A673 (cell line): ENCODE results near the gene SRRD. TPM values are rescaled to one million over a fixed set of nuclear protein-coding genes. Genes with fewer than 3 reads are reported as not detected.

ENCODE experiments used
- BruUV-seq: library from RNA; stranded (reverse); fragments of 400-500 nt; replicated peaks from 2 replicates; lab custom pipeline; 2021; lab: Mats Ljungman, UMichigan
- CTCF ChIA-PET: fragments of 300-600 bp; sonication (Branson Sonifier 250); formaldehyde crosslinking; loops from one replicate; lab custom pipeline; 2022; ENCODE audit warnings: antibody characterized with exemption; lab: Charles Lee
- POLR2A ChIA-PET: fragments of 300-600 bp; sonication (Branson Sonifier 250); formaldehyde crosslinking; loops from one replicate; lab custom pipeline; 2022; ENCODE audit warnings: antibody characterized with exemption; ENCODE audit not compliant: low non-redundant PET; lab: Charles Lee
- DNase-seq: peaks from one replicate; pipeline ENCODE4 v3.0.0-alpha.2; 2015; ENCODE audit warnings: low spot score
- H3K27ac ChIP-seq: fragments of 200-600 bp; sonication (generic); 2 replicates; pipeline ENCODE4 v1.5.1; 2016; ENCODE audit warnings: mixed run types, low read depth, mild to moderate bottlenecking, mixed read lengths, antibody characterized with exemption, low read length; ENCODE audit not compliant: poor library complexity, severe bottlenecking
- H3K27me3 ChIP-seq: fragments of 200-600 bp; sonication (generic); replicated peaks from 2 replicates; pipeline ENCODE4 v1.6.1; 2017; ENCODE audit warnings: mixed run types, low read depth, mild to moderate bottlenecking, mixed read lengths, antibody characterized with exemption, low read length; ENCODE audit not compliant: insufficient read depth, poor library complexity
- H3K36me3 ChIP-seq: fragments of 200-600 bp; sonication (generic); 2 replicates; pipeline ENCODE4 v1.6.1; 2016; ENCODE audit warnings: mixed run types, mild to moderate bottlenecking, mixed read lengths, antibody characterized with exemption, low read length; ENCODE audit not compliant: insufficient read depth, poor library complexity, severe bottlenecking
- H3K4me1 ChIP-seq: fragments of 200-600 bp; sonication (generic); 2 replicates; pipeline ENCODE4 v1.6.1; 2017; ENCODE audit warnings: mixed run types, mild to moderate bottlenecking, mixed read lengths, antibody characterized with exemption, low read length; ENCODE audit not compliant: insufficient read depth, poor library complexity, severe bottlenecking
- H3K4me3 ChIP-seq: fragments of 200-600 bp; sonication (generic); 2 replicates; pipeline ENCODE4 v1.5.1; 2016; ENCODE audit warnings: low read depth, mixed run types, mild to moderate bottlenecking, mixed read lengths, low read length; ENCODE audit not compliant: poor library complexity, severe bottlenecking
- H3K9me3 ChIP-seq: fragments of 200-600 bp; sonication (generic); 2 replicates; pipeline ENCODE4 v1.6.1; 2016; ENCODE audit warnings: mixed run types, low read depth, mild to moderate bottlenecking, mixed read lengths, antibody characterized with exemption, low read length; ENCODE audit not compliant: poor library complexity, severe bottlenecking
- CTCF ChIP-seq: fragments of 300-800, 200-600 bp; sonication (generic); conservative IDR thresholded peaks from 2 replicates; pipeline ENCODE4 v1.5.1; 2017; ENCODE audit warnings: low read depth, mild to moderate bottlenecking, antibody characterized with exemption, low read length, moderate library complexity, mixed read lengths
- EZH2 ChIP-seq: fragments of 200-600 bp; sonication (generic); IDR thresholded peaks from 2 replicates; pipeline ENCODE4 v1.6.1; 2017; ENCODE audit warnings: borderline replicate concordance, low read depth, mild to moderate bottlenecking, mixed read lengths, antibody characterized with exemption, low read length; ENCODE audit not compliant: poor library complexity, severe bottlenecking
- intact Hi-C: fragments of 100-400 bp; cut with micrococcal nuclease; formaldehyde crosslinking; loops from one replicate; pipeline ENCODE4 v1.10.0; 2022; ENCODE audit not compliant: unreplicated experiment
- total RNA-seq: library from RNA; stranded (reverse); gene quantifications from 2 replicates; pipeline ENCODE4 v1.2.3, GENCODE V29; 2021

SRRD gene
- total RNA-seq, 1 experiment from 2014 or later: 28.8 TPM

DNA sequence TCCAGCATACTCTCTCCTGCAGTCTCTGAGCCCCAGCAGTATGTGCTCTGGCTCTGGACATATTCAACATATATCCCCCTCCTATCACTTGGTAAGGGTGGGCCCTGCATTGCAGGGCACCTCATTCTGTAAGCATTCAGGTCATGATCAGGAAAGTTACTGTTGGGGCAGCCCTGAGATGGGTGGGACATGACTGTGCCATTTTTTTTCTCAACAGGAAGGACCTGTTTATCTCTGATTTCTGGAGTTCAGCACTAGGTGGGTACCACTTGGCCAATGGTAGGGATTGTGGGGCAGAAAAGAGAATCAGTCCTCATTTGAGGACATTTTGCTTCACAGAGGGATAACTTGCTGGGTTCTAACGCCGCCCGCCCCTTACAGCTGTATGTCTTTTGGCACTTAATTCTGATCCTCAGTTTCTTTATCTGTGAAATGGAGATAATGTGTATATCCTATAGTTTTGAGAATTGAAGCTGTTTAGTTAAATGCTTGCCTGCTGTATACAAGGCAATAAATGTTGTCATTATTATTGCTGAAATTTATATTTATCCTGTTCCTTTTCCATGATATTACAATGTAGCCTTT lies 2.2 kb downstream of the SRRD start:
- no peaks in the 10 kb centered on the region for H3K27me3 ChIP-seq
- H3K36me3 ChIP-seq: peaks cover 32% of the 10 kb centered on the region
- H3K9me3 ChIP-seq: no peaks in the 10 kb centered on the region
- CTCF ChIA-PET: no interaction called here
- H3K27ac ChIP-seq: no peak overlapping the region
- no peak for TF ChIP-seq EZH2
- TF ChIP-seq CTCF: no peak
- POLR2A ChIA-PET: interaction anchor here (0.6 kb wide), 1 partner anchor 1894 kb away, joined by 4 read pairs; no protein-coding TSS in a partner anchor
- BruUV-seq: no TSS peak
- H3K4me3 ChIP-seq: no peak overlapping the region
- intact Hi-C loops: no loop called here
- peaks cover 28% of the 10 kb centered on the region for H3K4me1 ChIP-seq
- DNase-seq: no peak

DNA sequence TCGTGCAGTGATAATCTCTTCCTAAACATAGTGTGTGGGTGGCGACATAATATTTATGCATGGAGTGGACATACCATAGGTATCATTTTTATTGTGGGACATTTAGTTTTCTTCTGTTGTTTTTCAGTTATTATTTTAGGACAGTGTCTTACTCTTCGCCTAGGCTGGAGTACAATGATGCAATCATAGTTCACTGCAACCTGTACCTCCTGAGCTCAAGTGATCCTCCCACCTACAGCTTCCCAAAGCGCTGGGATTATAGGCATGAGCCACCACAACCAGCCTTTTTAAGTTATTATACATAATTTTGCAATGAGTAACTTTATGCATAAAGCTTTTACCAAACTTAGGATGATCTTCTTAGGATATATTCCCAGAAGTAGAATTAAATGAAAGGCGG lies 2.7 kb downstream of the SRRD start:
- no peaks in the 10 kb centered on the region for H3K27me3 ChIP-seq
- H3K4me1 ChIP-seq: peaks cover 24% of the 10 kb centered on the region
- H3K27ac ChIP-seq: no peak overlapping the region
- no TSS peak for BruUV-seq
- TF ChIP-seq EZH2: no peak
- no peak overlapping the region for H3K4me3 ChIP-seq
- intact Hi-C loops: no loop called here
- peaks cover 37% of the 10 kb centered on the region for H3K36me3 ChIP-seq
- CTCF ChIA-PET: no interaction called here
- DNase-seq: no peak
- H3K9me3 ChIP-seq: no peaks in the 10 kb centered on the region
- POLR2A ChIA-PET: no interaction called here

DNA sequence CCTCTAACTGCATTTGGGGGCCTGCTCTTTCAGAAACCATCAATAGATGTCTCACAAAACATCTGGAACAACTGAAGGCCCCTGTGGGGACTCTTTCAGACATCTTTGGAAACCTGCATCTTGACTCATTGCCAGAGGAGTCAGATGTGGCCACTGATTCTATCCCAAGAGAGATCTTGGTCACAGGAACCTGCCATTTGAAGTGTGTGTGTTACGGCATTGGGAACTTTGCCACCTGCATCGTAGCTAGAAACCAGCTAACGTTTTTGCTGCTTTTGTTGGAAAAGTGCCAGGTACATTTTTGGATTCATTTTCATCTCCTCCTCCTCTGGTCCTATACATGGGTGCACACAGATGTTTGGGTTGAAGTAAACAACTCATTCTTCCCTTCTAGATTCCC lies 4.3 kb downstream of the SRRD start:
- peaks cover 53% of the 10 kb centered on the region for H3K36me3 ChIP-seq

More for the DNA sequence above, 4.3 kb downstream of the SRRD start:
- no peak for DNase-seq
- no TSS peak for BruUV-seq
- H3K9me3 ChIP-seq: no peaks in the 10 kb centered on the region
- no peak overlapping the region for H3K4me3 ChIP-seq
- POLR2A ChIA-PET: no interaction called here
- peaks cover 12% of the 10 kb centered on the region for H3K4me1 ChIP-seq
- no peaks in the 10 kb centered on the region for H3K27me3 ChIP-seq
- CTCF ChIA-PET: no interaction called here
- TF ChIP-seq EZH2 (no peak), CTCF (no peak)
- no peak overlapping the region for H3K27ac ChIP-seq
- intact Hi-C loops: no loop called here
